PFSK-1 (cell line): Measurements from ENCODE around the gene FOXP2.

Experiments used
- POLR2AphosphoS5 ChIP-seq: IDR thresholded peaks from 2 replicates; pipeline ENCODE4 v1.6.1; 2012; ENCODE audit warnings: low read depth, mild to moderate bottlenecking, control low read depth, low read length, moderate library complexity
- TF ChIP-seq, protein P1 (sequence below), 2 experiments: IDR thresholded peaks; 2 replicates each; pipeline versions ENCODE4 v1.6.1 to v1.8.0; 2011 to 2012; ENCODE audit warnings: low read depth in 2 of 2, low read length in 2 of 2, control low read depth in 1 of 2, inconsistent platforms in 1 of 2, mild to moderate bottlenecking in 1 of 2, moderate library complexity in 1 of 2; ENCODE audit not compliant: insufficient read depth in 1 of 2

DNA sequence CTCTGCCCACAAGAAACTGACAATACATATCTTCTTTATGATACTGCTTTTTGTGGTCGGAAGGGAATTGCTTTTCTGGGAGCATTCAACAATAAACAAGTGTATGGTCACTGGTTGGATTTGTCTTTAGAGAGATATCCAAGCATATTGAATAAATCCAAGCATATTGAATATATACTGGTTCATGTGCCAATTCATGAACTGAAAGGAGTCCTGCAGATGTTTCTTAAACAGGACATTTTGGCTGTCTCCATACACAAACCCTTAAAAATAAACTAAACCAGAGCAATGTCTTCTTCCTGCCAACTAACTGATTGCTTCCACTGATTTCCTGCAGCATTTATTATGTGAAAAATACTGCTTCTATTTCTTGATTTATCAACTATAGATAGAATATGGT lies 173.9 kb downstream of the FOXP2 start:
- no peak for TF ChIP-seq POLR2AphosphoS5
- TF ChIP-seq, protein P1, sequence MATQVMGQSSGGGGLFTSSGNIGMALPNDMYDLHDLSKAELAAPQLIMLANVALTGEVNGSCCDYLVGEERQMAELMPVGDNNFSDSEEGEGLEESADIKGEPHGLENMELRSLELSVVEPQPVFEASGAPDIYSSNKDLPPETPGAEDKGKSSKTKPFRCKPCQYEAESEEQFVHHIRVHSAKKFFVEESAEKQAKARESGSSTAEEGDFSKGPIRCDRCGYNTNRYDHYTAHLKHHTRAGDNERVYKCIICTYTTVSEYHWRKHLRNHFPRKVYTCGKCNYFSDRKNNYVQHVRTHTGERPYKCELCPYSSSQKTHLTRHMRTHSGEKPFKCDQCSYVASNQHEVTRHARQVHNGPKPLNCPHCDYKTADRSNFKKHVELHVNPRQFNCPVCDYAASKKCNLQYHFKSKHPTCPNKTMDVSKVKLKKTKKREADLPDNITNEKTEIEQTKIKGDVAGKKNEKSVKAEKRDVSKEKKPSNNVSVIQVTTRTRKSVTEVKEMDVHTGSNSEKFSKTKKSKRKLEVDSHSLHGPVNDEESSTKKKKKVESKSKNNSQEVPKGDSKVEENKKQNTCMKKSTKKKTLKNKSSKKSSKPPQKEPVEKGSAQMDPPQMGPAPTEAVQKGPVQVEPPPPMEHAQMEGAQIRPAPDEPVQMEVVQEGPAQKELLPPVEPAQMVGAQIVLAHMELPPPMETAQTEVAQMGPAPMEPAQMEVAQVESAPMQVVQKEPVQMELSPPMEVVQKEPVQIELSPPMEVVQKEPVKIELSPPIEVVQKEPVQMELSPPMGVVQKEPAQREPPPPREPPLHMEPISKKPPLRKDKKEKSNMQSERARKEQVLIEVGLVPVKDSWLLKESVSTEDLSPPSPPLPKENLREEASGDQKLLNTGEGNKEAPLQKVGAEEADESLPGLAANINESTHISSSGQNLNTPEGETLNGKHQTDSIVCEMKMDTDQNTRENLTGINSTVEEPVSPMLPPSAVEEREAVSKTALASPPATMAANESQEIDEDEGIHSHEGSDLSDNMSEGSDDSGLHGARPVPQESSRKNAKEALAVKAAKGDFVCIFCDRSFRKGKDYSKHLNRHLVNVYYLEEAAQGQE (IDR thresholded peaks at IDR 0.05; ENCODE audit: insufficient read depth in 1 of 2, low read depth in 2 of 2, low read length in 2 of 2) = no peak
